Central memory CD8-positive, alpha-beta T cell (primary cell): ENCODE results near the gene ZNF346.

ENCODE experiments used
- ATAC-seq: fragments of 150-1000 bp; cut with Tn5 transposase; replicated peaks from 2 replicates; pipeline ENCODE4 v1.10.0; 2022; ENCODE audit warnings: mild to moderate bottlenecking, moderate FRiP score, moderate number of reproducible peaks; ENCODE audit not compliant: poor library complexity, severe bottlenecking; ENCODE audit errors: extremely low read depth
- DNase-seq, 2 donors: peaks; one replicate each; pipeline ENCODE4 v3.0.0; 2021; ENCODE audit warnings: low spot score in 2 of 2
- H3K27ac Mint-ChIP-seq: one replicate; pipeline ENCODE4 v1.8.0; 2022; ENCODE audit warnings: low read depth, mild to moderate bottlenecking, moderate library complexity, mixed read lengths
- H3K27me3 Mint-ChIP-seq: one replicate; pipeline ENCODE4 v1.8.0; 2022; ENCODE audit warnings: mixed read lengths
- H3K36me3 Mint-ChIP-seq: one replicate; pipeline ENCODE4 v1.8.0; 2022; ENCODE audit warnings: mild to moderate bottlenecking, moderate library complexity, mixed read lengths; ENCODE audit not compliant: insufficient read depth
- H3K4me1 Mint-ChIP-seq: one replicate; pipeline ENCODE4 v1.8.0; 2022; ENCODE audit warnings: mixed read lengths
- H3K4me3 Mint-ChIP-seq: one replicate; pipeline ENCODE4 v1.8.0; 2022; ENCODE audit warnings: mild to moderate bottlenecking, moderate library complexity, mixed read lengths
- H3K9me3 Mint-ChIP-seq: one replicate; pipeline ENCODE4 v1.8.0; 2022; ENCODE audit warnings: mixed read lengths

ZNF346 gene

GRCh38 chr5:177020033-177020432 lies 2.5 kb upstream of the ZNF346 start:
- H3K4me3 Mint-ChIP-seq: no peak overlapping the region
- H3K9me3 Mint-ChIP-seq: no peaks in the 10 kb centered on the region
- DNase-seq (no peak), ATAC-seq (no peak)
- H3K27me3 Mint-ChIP-seq: no peaks in the 10 kb centered on the region
- no peak overlapping the region for H3K27ac Mint-ChIP-seq
- peaks cover 34% of the 10 kb centered on the region for H3K4me1 Mint-ChIP-seq
- H3K36me3 Mint-ChIP-seq: peaks cover 18% of the 10 kb centered on the region

DNA sequence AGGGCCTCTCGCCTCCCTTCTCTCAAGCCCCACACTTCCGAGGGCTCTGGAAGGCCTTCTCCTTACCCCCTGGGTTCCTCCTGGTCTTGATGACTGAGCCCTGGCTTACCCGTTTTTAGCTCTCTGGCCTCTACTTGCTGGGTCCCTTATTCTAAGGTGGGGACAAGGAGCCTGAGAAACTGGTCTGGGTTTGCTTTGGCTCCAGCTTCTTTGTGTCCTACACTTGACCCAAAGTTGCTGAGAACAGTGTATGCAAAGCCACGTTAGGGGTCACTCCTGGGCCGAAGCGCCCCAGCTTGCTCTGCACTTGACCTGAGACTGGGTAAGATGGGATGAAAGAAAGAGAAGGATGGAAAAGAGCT lies 788 bp downstream of the ZNF346 start:
- Mint-ChIP-seq H3K27ac (peak overlapping the region; percentile 98), H3K4me3 (peak overlapping the region; percentile 99), H3K27me3 (no peaks in the 10 kb centered on the region), H3K4me1 (peaks cover 40% of the 10 kb centered on the region), H3K9me3 (no peaks in the 10 kb centered on the region), H3K36me3 (peaks cover 31% of the 10 kb centered on the region)
- ATAC-seq (peak; percentile 29), DNase-seq (no peak)

GRCh38 chr5:177024559-177024958 lies 2.1 kb downstream of the ZNF346 start:
- Mint-ChIP-seq H3K27ac (no peak overlapping the region), H3K4me3 (no peak overlapping the region), H3K4me1 (peaks cover 40% of the 10 kb centered on the region), H3K36me3 (peaks cover 31% of the 10 kb centered on the region), H3K27me3 (no peaks in the 10 kb centered on the region), H3K9me3 (no peaks in the 10 kb centered on the region)
- ATAC-seq (no peak), DNase-seq (no peak)

GRCh38 chr5:177025101-177025601 lies 2.7 kb downstream of the ZNF346 start:
- Mint-ChIP-seq H3K27ac (no peak overlapping the region), H3K4me1 (peaks cover 40% of the 10 kb centered on the region)

GRCh38 chr5:177027665-177028064 lies 5.2 kb downstream of the ZNF346 start:
- Mint-ChIP-seq H3K27ac (no peak overlapping the region), H3K9me3 (no peaks in the 10 kb centered on the region), H3K36me3 (peaks cover 27% of the 10 kb centered on the region), H3K4me1 (peaks cover 33% of the 10 kb centered on the region), H3K4me3 (no peak overlapping the region), H3K27me3 (no peaks in the 10 kb centered on the region)
- ATAC-seq: no peak
- DNase-seq: no peak

More at GRCh38 chr5:177025101-177025601, 2.7 kb downstream of the ZNF346 start:
- ATAC-seq (no peak), DNase-seq (no peak)
- H3K27me3 Mint-ChIP-seq: no peaks in the 10 kb centered on the region
- peaks cover 31% of the 10 kb centered on the region for H3K36me3 Mint-ChIP-seq
- no peak overlapping the region for H3K4me3 Mint-ChIP-seq
- H3K9me3 Mint-ChIP-seq: no peaks in the 10 kb centered on the region

GRCh38 chr5:177029498-177029897 lies 7.0 kb downstream of the ZNF346 start:
- no peaks in the 10 kb centered on the region for H3K9me3 Mint-ChIP-seq
- DNase-seq: no peak

GRCh38 chr5:177035976-177036375 lies 13.5 kb downstream of the ZNF346 start:
- no peak overlapping the region for H3K4me3 Mint-ChIP-seq
- peaks cover 25% of the 10 kb centered on the region for H3K36me3 Mint-ChIP-seq

More at GRCh38 chr5:177029498-177029897, 7.0 kb downstream of the ZNF346 start:
- no peak for ATAC-seq
- Mint-ChIP-seq H3K27ac (no peak overlapping the region), H3K27me3 (no peaks in the 10 kb centered on the region), H3K4me3 (no peak overlapping the region), H3K36me3 (peaks cover 25% of the 10 kb centered on the region), H3K4me1 (peaks cover 22% of the 10 kb centered on the region)

DNA sequence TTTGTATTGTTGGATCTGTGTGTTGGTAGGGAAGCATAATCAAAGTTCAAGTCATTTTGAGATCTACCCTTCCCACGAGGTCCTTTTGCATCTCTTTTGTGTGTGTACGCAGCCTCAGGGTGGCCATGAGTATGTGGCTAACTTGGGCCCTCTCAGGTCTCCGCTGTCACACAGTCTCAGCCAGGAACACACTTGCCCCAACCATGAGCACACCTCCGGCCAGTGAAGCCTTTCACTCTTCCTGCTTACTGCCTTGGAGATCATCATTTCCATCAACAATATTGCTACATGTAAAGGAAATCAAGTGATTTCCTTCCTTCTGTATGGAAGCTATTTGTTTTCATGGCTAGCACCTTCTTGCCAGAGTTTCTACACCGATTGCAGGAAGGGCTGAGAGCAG lies 13.9 kb downstream of the ZNF346 start:
- H3K36me3 Mint-ChIP-seq: peaks cover 26% of the 10 kb centered on the region
- H3K4me1 Mint-ChIP-seq: peaks cover 18% of the 10 kb centered on the region
- DNase-seq (no peak), ATAC-seq (no peak)
- H3K9me3 Mint-ChIP-seq: no peaks in the 10 kb centered on the region
- H3K27me3 Mint-ChIP-seq: no peaks in the 10 kb centered on the region
- H3K4me3 Mint-ChIP-seq: no peak overlapping the region
- H3K27ac Mint-ChIP-seq: no peak overlapping the region

More at GRCh38 chr5:177035976-177036375, 13.5 kb downstream of the ZNF346 start:
- no peaks in the 10 kb centered on the region for H3K27me3 Mint-ChIP-seq
- DNase-seq (no peak), ATAC-seq (no peak)
- H3K27ac Mint-ChIP-seq: no peak overlapping the region
- H3K4me1 Mint-ChIP-seq: peaks cover 22% of the 10 kb centered on the region
- no peaks in the 10 kb centered on the region for H3K9me3 Mint-ChIP-seq

GRCh38 chr5:177036921-177037320 lies 14.4 kb downstream of the ZNF346 start:
- Mint-ChIP-seq H3K36me3 (peaks cover 26% of the 10 kb centered on the region), H3K27me3 (no peaks in the 10 kb centered on the region), H3K4me1 (peaks cover 14% of the 10 kb centered on the region), H3K27ac (no peak overlapping the region), H3K4me3 (no peak overlapping the region), H3K9me3 (no peaks in the 10 kb centered on the region)
- DNase-seq: no peak
- no peak for ATAC-seq

DNA sequence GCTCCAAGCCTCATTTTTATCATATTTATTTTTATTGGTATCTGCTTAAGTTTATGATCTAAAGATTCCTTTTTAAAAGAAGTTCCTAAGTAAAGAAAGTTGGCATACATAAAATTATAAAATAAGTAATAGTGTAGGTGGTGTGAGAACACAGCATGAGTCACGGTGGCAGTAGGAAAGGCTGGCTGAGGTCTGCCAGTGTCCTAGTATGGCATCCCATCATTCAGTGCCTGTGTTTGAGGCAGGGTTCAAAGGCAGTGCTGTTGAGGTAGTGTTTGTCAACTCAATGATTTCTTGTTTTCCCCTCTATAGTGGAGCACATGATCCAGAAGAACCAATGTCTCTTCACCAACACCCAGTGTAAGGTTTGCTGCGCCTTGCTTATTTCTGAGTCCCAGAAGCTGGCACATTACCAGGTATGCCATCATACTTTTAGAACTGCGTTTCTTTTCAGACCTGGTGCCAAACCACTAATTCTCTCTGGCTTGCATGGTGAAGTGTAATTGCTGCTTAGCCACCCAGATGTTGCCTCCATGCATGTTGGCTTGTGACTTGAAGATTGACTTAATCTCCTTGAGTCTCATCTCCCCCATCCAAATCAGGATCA lies 18.4 kb downstream of the ZNF346 start:
- Mint-ChIP-seq H3K27me3 (no peaks in the 10 kb centered on the region), H3K4me1 (peaks cover 7% of the 10 kb centered on the region), H3K36me3 (peaks cover 34% of the 10 kb centered on the region), H3K27ac (no peak overlapping the region), H3K9me3 (no peaks in the 10 kb centered on the region), H3K4me3 (no peak overlapping the region)
- DNase-seq (no peak), ATAC-seq (no peak)

- Mint-ChIP-seq H3K4me1 (no peaks in the 10 kb centered on the region), H3K27me3 (no peaks in the 10 kb centered on the region), H3K4me3 (no peak overlapping the region), H3K9me3 (no peaks in the 10 kb centered on the region), H3K36me3 (peaks cover 35% of the 10 kb centered on the region), H3K27ac (no peak overlapping the region)
- DNase-seq: no peak
- no peak for ATAC-seq
Observed at GRCh38 chr5:177041936-177042335, 19.4 kb downstream of the ZNF346 start.

- Mint-ChIP-seq H3K27me3 (no peaks in the 10 kb centered on the region), H3K27ac (no peak overlapping the region), H3K36me3 (peaks cover 40% of the 10 kb centered on the region), H3K4me1 (no peaks in the 10 kb centered on the region), H3K9me3 (no peaks in the 10 kb centered on the region), H3K4me3 (no peak overlapping the region)
- DNase-seq (no peak), ATAC-seq (no peak)
Observed at GRCh38 chr5:177043114-177043513, 20.6 kb downstream of the ZNF346 start.

DNA sequence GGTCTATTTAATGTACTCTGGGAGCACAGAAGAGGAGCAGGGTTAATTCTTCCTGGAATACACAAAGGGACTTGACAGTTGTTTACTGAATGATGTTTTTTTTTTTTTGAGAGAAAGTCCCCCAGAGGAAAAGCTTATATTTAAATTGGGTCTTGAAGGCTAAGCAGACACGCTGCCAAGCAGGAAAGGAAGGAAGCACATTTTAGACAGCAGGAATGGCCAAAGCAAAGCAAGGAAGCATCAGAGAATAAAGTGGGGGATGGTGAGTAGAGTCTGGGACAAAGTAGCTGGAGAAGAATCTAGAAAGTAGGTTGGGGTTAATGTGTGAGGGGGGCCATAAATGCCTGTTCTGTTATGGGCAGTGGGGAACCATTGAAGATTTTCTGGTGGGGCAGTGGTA lies 21.5 kb downstream of the ZNF346 start:
- ATAC-seq (no peak), DNase-seq (no peak)
- peaks cover 45% of the 10 kb centered on the region for H3K36me3 Mint-ChIP-seq
- H3K27me3 Mint-ChIP-seq: no peaks in the 10 kb centered on the region
- H3K4me1 Mint-ChIP-seq: no peaks in the 10 kb centered on the region
- no peaks in the 10 kb centered on the region for H3K9me3 Mint-ChIP-seq
- peak overlapping the region; percentile 24 for H3K27ac Mint-ChIP-seq
- H3K4me3 Mint-ChIP-seq: no peak overlapping the region
